ENCODE results near the gene MYO1B.

The MYO1B gene

DNA sequence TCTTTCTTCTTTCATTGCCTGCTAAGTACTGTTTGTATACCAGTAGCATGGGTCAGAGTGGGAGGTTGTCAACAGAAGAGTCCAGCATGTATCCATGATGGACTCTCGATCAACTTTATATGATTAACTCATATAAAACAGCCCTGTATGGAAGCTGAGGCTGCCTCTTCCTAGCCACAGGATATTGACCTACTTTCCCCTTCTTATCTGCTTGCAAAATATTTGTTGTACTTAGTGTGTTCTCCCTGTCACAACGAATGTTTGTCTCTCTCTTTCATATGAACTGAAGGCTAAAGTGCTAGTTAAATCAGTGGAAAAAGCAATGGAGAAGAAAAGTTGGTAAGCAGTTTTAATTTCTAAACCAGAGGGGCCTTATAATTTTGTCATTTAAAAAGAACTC lies 17.8 kb downstream of the MYO1B start:
- H3K27ac ChIP-seq, result no peak overlapping the region
- no peak overlapping the region for H3K9ac ChIP-seq
- H3K4me1 ChIP-seq (ENCODE audit: low read depth, poor library complexity, severe bottlenecking), result no peaks in the 10 kb centered on the region
- H3K4me2 ChIP-seq, result no peak overlapping the region
- no peak for TF ChIP-seq CTCF (conservative IDR thresholded peaks at IDR 0.05; ENCODE audit: low read depth, low read length)
- no peak overlapping the region for H3K4me3 ChIP-seq (IDR thresholded peaks at IDR 0.05; ENCODE audit: insufficient read depth, low read depth, low read length)
- H3K79me2 ChIP-seq (ENCODE audit: insufficient read depth, low read depth), result no peaks in the 10 kb centered on the region
- no peaks in the 10 kb centered on the region for H3K27me3 ChIP-seq (ENCODE audit: insufficient read depth, low read depth)
- no peak overlapping the region for H2AFZ ChIP-seq (ENCODE audit: low read depth)
- no peaks in the 10 kb centered on the region for H4K20me1 ChIP-seq (ENCODE audit: insufficient read depth)
- no peaks in the 10 kb centered on the region for H3K36me3 ChIP-seq (ENCODE audit: insufficient read depth)

DNA sequence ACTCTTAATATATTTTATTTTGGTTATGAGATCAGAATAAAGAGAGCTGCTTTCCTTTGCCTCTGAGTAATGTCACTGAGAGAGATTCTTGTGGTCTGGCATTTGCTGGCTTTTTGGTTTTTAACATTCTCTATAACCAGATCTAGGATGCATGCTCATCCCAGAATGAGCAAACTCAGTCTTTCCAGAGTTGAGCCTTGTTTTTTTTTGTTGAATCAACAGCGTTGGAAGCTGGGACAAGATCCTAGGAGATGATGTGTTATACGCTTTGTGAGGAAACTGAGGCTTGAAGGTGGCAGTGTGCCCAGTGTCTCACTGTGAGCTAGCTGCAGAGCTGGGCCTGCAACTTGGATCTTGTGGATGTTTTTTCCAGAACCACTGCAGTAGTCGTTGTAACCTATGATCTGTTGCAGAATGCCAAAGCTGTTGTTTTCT lies 19.5 kb downstream of the MYO1B start:
- no peak overlapping the region for H3K9ac ChIP-seq
- H4K20me1 ChIP-seq (ENCODE audit: insufficient read depth), result no peaks in the 10 kb centered on the region
- H3K4me3 ChIP-seq (IDR thresholded peaks at IDR 0.05; ENCODE audit: insufficient read depth, low read depth, low read length), result no peak overlapping the region
- H3K27me3 ChIP-seq (ENCODE audit: insufficient read depth, low read depth), result no peaks in the 10 kb centered on the region
- H2AFZ ChIP-seq (ENCODE audit: low read depth), result no peak overlapping the region
- no peak overlapping the region for H3K4me2 ChIP-seq
- no peaks in the 10 kb centered on the region for H3K4me1 ChIP-seq (ENCODE audit: low read depth, poor library complexity, severe bottlenecking)
- H3K36me3 ChIP-seq (ENCODE audit: insufficient read depth), result no peaks in the 10 kb centered on the region
- TF ChIP-seq CTCF (conservative IDR thresholded peaks at IDR 0.05; ENCODE audit: low read depth, low read length), result no peak
- no peaks in the 10 kb centered on the region for H3K79me2 ChIP-seq (ENCODE audit: insufficient read depth, low read depth)
- H3K27ac ChIP-seq, result no peak overlapping the region

- no peaks in the 10 kb centered on the region for H3K27me3 ChIP-seq (ENCODE audit: insufficient read depth, low read depth)
- no peaks in the 10 kb centered on the region for H4K20me1 ChIP-seq (ENCODE audit: insufficient read depth)
- no peak overlapping the region for H3K4me2 ChIP-seq
- no peak overlapping the region for H3K9ac ChIP-seq
- no peaks in the 10 kb centered on the region for H3K79me2 ChIP-seq (ENCODE audit: insufficient read depth, low read depth)
- no peak overlapping the region for H3K27ac ChIP-seq
- no peak overlapping the region for H3K4me3 ChIP-seq (IDR thresholded peaks at IDR 0.05; ENCODE audit: insufficient read depth, low read depth, low read length)
- H2AFZ ChIP-seq (ENCODE audit: low read depth), result no peak overlapping the region
- no peaks in the 10 kb centered on the region for H3K36me3 ChIP-seq (ENCODE audit: insufficient read depth)
- H3K4me1 ChIP-seq (ENCODE audit: low read depth, poor library complexity, severe bottlenecking), result no peaks in the 10 kb centered on the region
- no peak for TF ChIP-seq CTCF (conservative IDR thresholded peaks at IDR 0.05; ENCODE audit: low read depth, low read length)
Measured at GRCh38 chr2:191265311-191266170, 20.3 kb downstream of the MYO1B start.

DNA sequence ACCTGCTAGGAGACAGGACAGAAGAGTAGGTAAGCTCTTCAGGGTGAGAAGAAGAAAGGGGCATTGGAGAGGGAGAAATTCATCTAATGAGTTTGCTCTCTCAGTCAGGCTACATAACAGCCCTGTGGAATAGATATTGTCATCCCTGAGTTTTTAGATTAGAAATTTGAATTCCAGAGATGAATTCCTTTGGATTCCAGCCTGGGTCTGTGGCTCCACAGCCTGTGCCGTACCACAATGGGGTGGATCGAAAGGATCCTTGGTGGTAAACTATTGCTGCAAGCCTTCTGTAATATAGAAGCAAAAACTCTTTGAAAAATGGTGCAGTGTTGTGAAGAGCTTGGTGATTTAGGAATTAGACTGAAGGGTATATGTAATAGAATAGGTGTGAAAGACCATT lies 21.0 kb downstream of the MYO1B start:
- Histone ChIP-seq H3K4me1 (ENCODE audit: low read depth, poor library complexity, severe bottlenecking) (no peaks in the 10 kb centered on the region), H3K9ac (no peak overlapping the region), H2AFZ (ENCODE audit: low read depth) (no peak overlapping the region), H3K27ac (no peak overlapping the region), H3K4me2 (no peak overlapping the region), H3K79me2 (ENCODE audit: insufficient read depth, low read depth) (no peaks in the 10 kb centered on the region), H3K27me3 (ENCODE audit: insufficient read depth, low read depth) (no peaks in the 10 kb centered on the region), H3K36me3 (ENCODE audit: insufficient read depth) (no peaks in the 10 kb centered on the region), H3K4me3 (IDR thresholded peaks at IDR 0.05; ENCODE audit: insufficient read depth, low read depth, low read length) (no peak overlapping the region), H4K20me1 (ENCODE audit: insufficient read depth) (no peaks in the 10 kb centered on the region)
- TF ChIP-seq CTCF (conservative IDR thresholded peaks at IDR 0.05; ENCODE audit: low read depth, low read length), result no peak

Data from KMS-11 (cell line).